Measurements from ENCODE around the gene PPP1R36.
"Not testable (repeated sequence)": the region's sequence is repeated elsewhere in the genome, so short reads cannot be mapped to it uniquely, and the experiment has no call there.

Gene PPP1R36

DNA sequence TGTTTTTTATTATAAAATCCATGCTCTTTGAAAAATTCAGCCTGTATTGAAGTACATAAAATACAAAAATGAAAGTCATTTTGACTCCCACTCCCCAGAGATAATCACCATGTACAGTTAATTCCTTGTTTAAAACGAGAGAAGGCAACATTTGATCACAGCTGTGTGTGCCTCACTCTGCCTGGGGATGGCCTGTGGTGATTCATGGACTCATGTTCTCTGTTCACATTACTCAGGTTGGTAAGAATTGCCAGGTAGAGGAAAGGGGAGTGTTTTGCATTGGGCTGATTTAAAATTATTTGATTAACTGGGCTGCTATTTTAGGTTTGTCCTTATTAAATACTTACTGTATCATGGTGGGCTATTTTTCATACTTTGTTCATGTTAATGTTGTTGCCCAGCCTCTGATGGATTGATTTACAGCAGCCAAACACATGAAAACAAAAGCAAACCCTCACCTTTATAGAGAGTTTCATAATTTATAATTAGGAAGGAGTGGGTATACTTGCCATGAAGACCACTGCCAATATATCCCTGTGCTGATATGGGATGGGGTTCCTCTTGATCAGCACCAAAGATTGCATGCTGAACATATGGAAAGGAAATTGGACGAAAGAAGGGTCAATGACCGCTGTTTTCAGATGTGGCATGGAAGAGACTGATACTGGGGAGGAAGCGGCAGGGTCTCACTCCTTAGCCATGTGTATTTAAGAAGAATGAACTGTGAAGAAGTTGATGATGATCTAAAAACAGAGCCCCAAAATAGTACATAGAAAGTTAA, 42.2 kb upstream of the PPP1R36 start:
- Histone ChIP-seq H3K27ac (ENCODE audit: low read depth, low read length) (no peak overlapping the region), H3K27me3 (ENCODE audit: control insufficient read depth in 1 of 2, insufficient read depth in 2 of 2, low read length in 2 of 2) (no peaks in the 10 kb centered on the region), H3K9ac (ENCODE audit: low read length) (no peak overlapping the region), H3K4me1 (ENCODE audit: insufficient read depth, low read length) (peaks cover 43% of the 10 kb centered on the region), H3K36me3 (ENCODE audit: insufficient read depth, low read length) (no peaks in the 10 kb centered on the region), H3K9me3 (ENCODE audit: low read length) (no peaks in the 10 kb centered on the region), H3K4me3 (ENCODE audit: low read depth in 1 of 2, low read length in 2 of 2) (no peak overlapping the region)

DNA sequence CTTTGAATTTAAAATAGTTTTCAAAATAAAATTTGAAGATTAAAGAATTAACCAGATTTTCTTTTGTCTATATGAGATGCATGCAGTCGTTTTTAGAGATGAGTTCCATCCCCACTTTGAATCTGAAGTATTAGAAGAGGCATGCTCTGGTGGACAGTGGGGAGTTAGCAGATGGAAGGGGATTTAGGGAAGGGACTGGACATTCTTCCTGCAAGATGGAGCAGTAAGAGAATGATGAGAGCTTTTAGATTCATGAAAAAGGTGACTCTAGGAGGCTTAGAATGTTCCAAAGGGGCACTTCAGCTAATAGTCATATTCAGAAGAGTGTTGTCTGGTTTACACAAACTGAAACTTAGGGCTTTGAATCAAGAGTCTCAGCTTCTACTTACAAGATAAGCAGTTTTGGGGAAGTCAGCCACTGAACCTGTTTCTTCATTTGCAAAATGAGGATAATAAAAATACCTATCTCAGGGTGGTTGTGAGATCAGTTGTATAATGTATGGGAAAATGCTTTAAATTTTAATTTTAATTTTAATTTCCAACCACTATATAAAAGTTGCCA, 41.5 kb upstream of the PPP1R36 start:
- no peak overlapping the region for H3K27ac ChIP-seq (ENCODE audit: low read depth, low read length)
- peaks cover 40% of the 10 kb centered on the region for H3K4me1 ChIP-seq (ENCODE audit: insufficient read depth, low read length)
- H3K27me3 ChIP-seq (ENCODE audit: control insufficient read depth in 1 of 2, insufficient read depth in 2 of 2, low read length in 2 of 2) = no peaks in the 10 kb centered on the region

DNA sequence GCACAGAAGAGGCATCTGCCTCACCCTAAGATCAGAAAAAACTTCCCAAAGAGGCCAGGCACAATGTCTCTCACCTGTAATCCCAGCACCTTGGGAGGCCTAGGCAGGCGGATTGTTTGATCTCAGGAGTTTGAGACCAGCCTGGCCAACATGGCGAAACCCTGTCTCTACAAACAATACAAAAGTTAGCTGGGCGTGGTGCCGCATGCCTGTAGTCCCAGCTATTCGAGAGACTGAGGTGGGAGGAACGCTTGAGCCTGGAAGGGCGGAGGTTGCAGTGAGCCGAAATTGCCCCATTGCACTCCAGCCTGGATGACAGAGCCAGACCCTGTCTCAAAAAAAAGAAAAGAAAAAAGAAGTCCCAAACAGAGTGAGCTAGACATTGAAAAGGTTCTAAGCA, 40.7 kb upstream of the PPP1R36 start:
- Histone ChIP-seq H3K4me3 (ENCODE audit: low read depth in 1 of 2, low read length in 2 of 2) (no peak overlapping the region), H3K4me1 (ENCODE audit: insufficient read depth, low read length) (peaks cover 40% of the 10 kb centered on the region), H3K27me3 (ENCODE audit: control insufficient read depth in 1 of 2, insufficient read depth in 2 of 2, low read length in 2 of 2) (no peaks in the 10 kb centered on the region), H3K27ac (ENCODE audit: low read depth, low read length) (no peak overlapping the region), H3K9ac (ENCODE audit: low read length) (no peak overlapping the region), H3K36me3 (ENCODE audit: insufficient read depth, low read length) (no peaks in the 10 kb centered on the region), H3K9me3 (ENCODE audit: low read length) (no peaks in the 10 kb centered on the region)

More for the DNA sequence above, 41.5 kb upstream of the PPP1R36 start:
- no peak overlapping the region for H3K4me3 ChIP-seq (ENCODE audit: low read depth in 1 of 2, low read length in 2 of 2)
- H3K9me3 ChIP-seq (ENCODE audit: low read length) = no peaks in the 10 kb centered on the region
- H3K36me3 ChIP-seq (ENCODE audit: insufficient read depth, low read length) = no peaks in the 10 kb centered on the region
- no peak overlapping the region for H3K9ac ChIP-seq (ENCODE audit: low read length)

DNA sequence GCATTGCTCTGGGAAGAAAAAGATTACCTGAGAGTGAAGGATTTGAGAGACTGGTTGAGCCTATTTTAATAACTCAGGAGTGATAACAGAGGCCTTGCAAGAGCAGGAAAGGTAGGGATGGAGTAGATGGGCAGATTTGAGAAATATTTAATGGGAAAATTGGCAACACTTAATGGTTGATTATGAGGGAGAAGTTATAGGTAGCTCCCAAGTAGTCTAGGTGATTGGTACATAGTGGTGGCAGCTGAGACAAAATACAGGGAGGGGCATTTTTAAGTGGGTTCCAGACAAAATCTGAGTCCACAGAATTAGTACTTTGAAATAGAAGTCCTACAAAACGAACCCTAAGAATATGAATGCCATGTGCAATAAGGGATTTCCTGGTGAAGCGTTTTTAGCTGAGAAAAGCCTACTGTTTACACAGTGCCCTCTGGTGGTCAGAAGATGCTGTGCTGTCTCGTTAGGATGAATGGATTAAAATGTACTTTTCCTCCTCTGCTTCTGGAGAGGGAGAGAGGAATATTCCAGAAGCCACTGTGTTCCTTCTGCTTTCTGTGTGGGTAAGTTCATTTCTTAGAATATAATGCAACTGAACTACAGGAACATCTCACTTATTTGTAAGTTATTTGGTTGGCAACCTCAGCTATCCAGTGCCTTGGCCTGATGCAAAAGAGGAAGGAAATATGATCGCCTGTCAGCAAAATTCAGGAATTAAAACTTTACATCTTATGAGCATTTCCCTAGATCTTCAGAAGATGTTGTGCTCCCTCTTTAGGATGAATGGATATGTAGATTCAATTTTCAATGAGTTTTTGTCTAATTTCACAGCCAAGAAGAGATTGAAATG, 38.7 kb upstream of the PPP1R36 start:
- Histone ChIP-seq H3K4me1 (ENCODE audit: insufficient read depth, low read length) (peaks cover 48% of the 10 kb centered on the region), H3K9ac (ENCODE audit: low read length) (no peak overlapping the region)

DNA sequence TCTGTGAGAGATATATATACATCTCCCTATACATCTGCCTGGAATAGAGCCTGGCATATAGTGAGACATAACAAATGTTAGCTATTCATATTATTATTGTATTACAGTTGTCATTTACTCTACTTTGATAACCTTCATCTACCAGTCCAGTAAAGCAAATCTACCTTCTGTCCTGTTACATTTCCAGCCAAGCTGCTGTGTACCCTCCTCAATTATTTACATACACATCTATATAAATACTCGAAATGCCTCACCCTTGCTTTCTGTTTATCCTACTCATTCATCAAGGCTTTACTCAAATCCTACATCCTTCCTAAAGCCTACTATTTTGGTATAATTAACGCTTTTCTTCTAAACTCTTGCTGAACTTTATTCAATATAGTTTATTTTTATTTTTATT, 36.5 kb upstream of the PPP1R36 start:
- Histone ChIP-seq H3K9ac (ENCODE audit: low read length) (no peak overlapping the region), H3K27me3 (ENCODE audit: control insufficient read depth in 1 of 2, insufficient read depth in 2 of 2, low read length in 2 of 2) (no peaks in the 10 kb centered on the region), H3K4me3 (ENCODE audit: low read depth in 1 of 2, low read length in 2 of 2) (no peak overlapping the region), H3K9me3 (ENCODE audit: low read length) (no peaks in the 10 kb centered on the region), H3K36me3 (ENCODE audit: insufficient read depth, low read length) (no peaks in the 10 kb centered on the region), H3K4me1 (ENCODE audit: insufficient read depth, low read length) (peaks cover 33% of the 10 kb centered on the region), H3K27ac (ENCODE audit: low read depth, low read length) (no peak overlapping the region)

More for the DNA sequence above, 38.7 kb upstream of the PPP1R36 start:
- H3K27me3 ChIP-seq (ENCODE audit: control insufficient read depth in 1 of 2, insufficient read depth in 2 of 2, low read length in 2 of 2) = no peaks in the 10 kb centered on the region
- H3K27ac ChIP-seq (ENCODE audit: low read depth, low read length) = peak overlapping the region; percentile 7
- no peaks in the 10 kb centered on the region for H3K36me3 ChIP-seq (ENCODE audit: insufficient read depth, low read length)
- no peak overlapping the region for H3K4me3 ChIP-seq (ENCODE audit: low read depth in 1 of 2, low read length in 2 of 2)
- H3K9me3 ChIP-seq (ENCODE audit: low read length) = no peaks in the 10 kb centered on the region

DNA sequence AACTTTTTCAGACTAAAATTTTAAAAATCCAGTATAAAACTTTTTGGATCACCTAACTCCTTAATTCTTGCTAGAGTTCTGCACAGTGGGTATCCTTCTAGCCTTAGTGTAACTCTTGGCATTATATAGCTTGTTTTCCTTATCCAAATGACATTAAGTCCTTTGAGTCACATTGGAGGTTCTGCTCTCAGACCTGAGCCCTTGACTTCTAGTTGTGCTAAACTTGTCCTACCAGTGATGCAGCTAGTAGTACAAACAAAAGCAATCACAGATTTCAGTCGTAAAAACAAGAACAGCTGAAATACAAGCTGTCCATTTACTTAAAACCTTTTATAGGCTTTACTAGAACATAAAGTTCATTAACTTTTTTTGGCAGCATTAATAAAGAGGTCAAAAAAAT, 34.7 kb upstream of the PPP1R36 start:
- Histone ChIP-seq H3K27ac (ENCODE audit: low read depth, low read length) (no peak overlapping the region), H3K27me3 (ENCODE audit: control insufficient read depth in 1 of 2, insufficient read depth in 2 of 2, low read length in 2 of 2) (no peaks in the 10 kb centered on the region), H3K9me3 (ENCODE audit: low read length) (no peaks in the 10 kb centered on the region), H3K4me1 (ENCODE audit: insufficient read depth, low read length) (peaks cover 26% of the 10 kb centered on the region), H3K36me3 (ENCODE audit: insufficient read depth, low read length) (no peaks in the 10 kb centered on the region), H3K4me3 (ENCODE audit: low read depth in 1 of 2, low read length in 2 of 2) (no peak overlapping the region), H3K9ac (ENCODE audit: low read length) (no peak overlapping the region)

DNA sequence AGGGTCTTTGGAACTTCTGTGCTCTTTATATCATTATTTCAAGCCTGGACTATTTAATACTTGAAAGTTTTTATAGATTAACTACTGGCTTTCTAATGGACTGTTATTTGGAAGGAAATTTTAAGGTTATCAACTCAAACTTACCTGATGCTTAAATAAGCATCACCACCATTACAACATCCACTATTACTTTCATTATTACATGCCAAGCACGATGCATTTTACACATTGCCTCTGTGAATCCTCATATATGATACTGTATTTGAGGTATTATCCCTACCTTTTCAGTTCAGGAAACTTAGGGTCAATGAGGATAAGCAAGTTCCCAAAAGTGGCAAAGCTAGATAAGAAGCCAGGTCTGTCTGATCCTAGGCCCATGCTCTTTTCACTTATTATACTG, 32.8 kb upstream of the PPP1R36 start:
- no peaks in the 10 kb centered on the region for H3K27me3 ChIP-seq (ENCODE audit: control insufficient read depth in 1 of 2, insufficient read depth in 2 of 2, low read length in 2 of 2)
- no peaks in the 10 kb centered on the region for H3K9me3 ChIP-seq (ENCODE audit: low read length)
- no peak overlapping the region for H3K27ac ChIP-seq (ENCODE audit: low read depth, low read length)
- H3K4me3 ChIP-seq (ENCODE audit: low read depth in 1 of 2, low read length in 2 of 2) = no peak overlapping the region
- no peak overlapping the region for H3K9ac ChIP-seq (ENCODE audit: low read length)
- H3K4me1 ChIP-seq (ENCODE audit: insufficient read depth, low read length) = peaks cover 13% of the 10 kb centered on the region
- H3K36me3 ChIP-seq (ENCODE audit: insufficient read depth, low read length) = peaks cover 7% of the 10 kb centered on the region

DNA sequence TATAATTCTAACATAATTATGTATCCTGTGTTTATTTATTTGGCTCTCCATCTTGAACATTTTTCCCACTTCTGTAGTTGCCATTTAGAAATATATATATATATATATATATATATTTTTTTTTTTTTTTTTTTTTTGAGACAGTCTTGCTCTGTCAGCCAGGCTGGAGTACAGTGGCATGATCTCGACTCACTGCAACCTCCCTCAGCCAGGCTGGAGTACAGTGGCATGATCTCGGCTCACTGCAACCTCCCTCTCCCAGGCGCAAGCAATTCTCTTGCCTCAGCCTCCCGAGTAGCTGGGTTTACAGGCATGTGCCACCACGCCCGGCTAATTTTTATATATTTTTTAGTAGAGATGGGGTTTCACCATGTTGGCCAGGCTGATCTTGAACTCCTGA, 32.1 kb upstream of the PPP1R36 start:
- H3K36me3 ChIP-seq (ENCODE audit: insufficient read depth, low read length) = peaks cover 13% of the 10 kb centered on the region
- H3K9me3 ChIP-seq (ENCODE audit: low read length); H3K27me3 ChIP-seq (ENCODE audit: control insufficient read depth in 1 of 2, insufficient read depth in 2 of 2, low read length in 2 of 2); H3K27ac ChIP-seq (ENCODE audit: low read depth, low read length); H3K4me3 ChIP-seq (ENCODE audit: low read depth in 1 of 2, low read length in 2 of 2); H3K9ac ChIP-seq (ENCODE audit: low read length): not testable (repeated sequence)
- peaks cover 13% of the 10 kb centered on the region for H3K4me1 ChIP-seq (ENCODE audit: insufficient read depth, low read length)

DNA sequence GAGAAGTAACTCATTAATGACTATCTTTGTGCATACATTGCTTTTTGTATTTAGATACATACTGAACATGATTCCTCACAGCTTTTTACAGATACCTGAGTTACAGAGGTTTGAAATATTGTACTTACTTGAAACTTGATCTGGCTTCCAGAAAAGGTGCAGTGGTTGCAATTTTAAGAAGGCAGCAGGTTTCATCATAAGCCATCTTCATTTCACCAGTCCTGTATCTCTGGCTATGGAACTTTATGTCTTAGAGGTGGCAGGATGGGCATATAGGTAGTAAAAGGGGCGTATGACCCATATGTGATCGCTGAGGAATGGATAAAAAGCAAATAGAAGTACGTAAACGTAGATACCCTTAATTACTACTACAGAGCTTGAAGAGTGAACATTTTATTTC, 31.5 kb upstream of the PPP1R36 start:
- peaks cover 13% of the 10 kb centered on the region for H3K4me1 ChIP-seq (ENCODE audit: insufficient read depth, low read length)
- no peak overlapping the region for H3K4me3 ChIP-seq (ENCODE audit: low read depth in 1 of 2, low read length in 2 of 2)
- H3K27ac ChIP-seq (ENCODE audit: low read depth, low read length) = no peak overlapping the region
- H3K9ac ChIP-seq (ENCODE audit: low read length) = no peak overlapping the region
- no peaks in the 10 kb centered on the region for H3K27me3 ChIP-seq (ENCODE audit: control insufficient read depth in 1 of 2, insufficient read depth in 2 of 2, low read length in 2 of 2)
- H3K9me3 ChIP-seq (ENCODE audit: low read length) = no peaks in the 10 kb centered on the region
- H3K36me3 ChIP-seq (ENCODE audit: insufficient read depth, low read length) = peaks cover 19% of the 10 kb centered on the region

DNA sequence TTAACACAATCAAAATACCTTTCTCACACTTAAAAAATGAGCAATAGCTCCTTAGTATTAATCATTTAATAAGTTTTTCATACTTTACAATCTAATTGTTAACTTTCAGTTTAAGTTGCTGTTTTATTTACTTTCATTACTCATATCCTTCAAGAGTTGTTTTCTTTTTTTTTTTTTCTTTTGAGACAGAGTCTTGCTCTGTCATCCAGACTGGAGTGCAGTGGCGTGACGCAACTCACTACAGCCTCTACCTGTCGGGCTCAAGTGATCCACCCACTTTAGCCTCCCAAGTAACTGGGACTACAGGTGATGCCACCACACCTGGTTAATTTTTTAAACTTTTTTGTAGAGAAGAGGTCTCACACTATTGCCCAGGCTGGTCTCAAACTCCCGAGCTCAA, 29.1 kb upstream of the PPP1R36 start:
- Histone ChIP-seq H3K4me3 (ENCODE audit: low read depth in 1 of 2, low read length in 2 of 2) (no peak overlapping the region), H3K36me3 (ENCODE audit: insufficient read depth, low read length) (peaks cover 22% of the 10 kb centered on the region), H3K4me1 (ENCODE audit: insufficient read depth, low read length) (peaks cover 5% of the 10 kb centered on the region), H3K27ac (ENCODE audit: low read depth, low read length) (no peak overlapping the region), H3K9ac (ENCODE audit: low read length) (no peak overlapping the region), H3K9me3 (ENCODE audit: low read length) (no peaks in the 10 kb centered on the region), H3K27me3 (ENCODE audit: control insufficient read depth in 1 of 2, insufficient read depth in 2 of 2, low read length in 2 of 2) (no peaks in the 10 kb centered on the region)

DNA sequence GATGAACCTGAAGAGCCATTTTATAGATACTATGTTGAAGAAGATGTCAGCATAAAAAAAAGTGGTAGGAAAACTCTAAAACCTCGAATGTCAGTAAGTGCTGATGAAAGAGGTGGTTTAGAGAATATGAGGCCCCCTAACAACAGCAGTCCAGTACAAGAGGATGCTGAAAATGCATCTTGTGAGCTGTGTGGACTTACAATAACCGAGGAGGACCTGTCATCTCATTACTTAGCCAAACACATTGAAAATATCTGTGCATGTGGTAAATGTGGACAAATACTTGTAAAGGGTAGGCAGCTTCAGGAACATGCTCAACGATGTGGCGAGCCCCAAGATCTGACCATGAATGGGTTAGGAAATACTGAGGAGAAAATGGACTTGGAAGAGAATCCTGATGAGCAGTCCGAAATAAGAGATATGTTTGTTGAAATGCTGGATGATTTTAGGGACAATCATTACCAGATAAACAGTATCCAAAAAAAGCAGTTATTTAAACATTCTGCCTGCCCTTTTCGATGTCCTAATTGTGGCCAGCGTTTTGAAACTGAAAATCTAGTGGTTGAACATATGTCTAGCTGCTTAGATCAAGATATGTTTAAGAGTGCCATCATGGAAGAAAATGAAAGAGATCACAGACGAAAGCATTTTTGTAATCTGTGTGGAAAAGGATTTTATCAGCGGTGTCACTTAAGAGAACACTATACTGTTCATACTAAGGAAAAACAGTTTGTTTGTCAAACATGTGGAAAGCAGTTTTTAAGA, 27.0 kb upstream of the PPP1R36 start:
- Histone ChIP-seq H3K36me3 (ENCODE audit: insufficient read depth, low read length) (peaks cover 22% of the 10 kb centered on the region), H3K27ac (ENCODE audit: low read depth, low read length) (no peak overlapping the region), H3K4me1 (ENCODE audit: insufficient read depth, low read length) (no peaks in the 10 kb centered on the region), H3K9ac (ENCODE audit: low read length) (no peak overlapping the region), H3K4me3 (ENCODE audit: low read depth in 1 of 2, low read length in 2 of 2) (no peak overlapping the region), H3K9me3 (ENCODE audit: low read length) (no peaks in the 10 kb centered on the region), H3K27me3 (ENCODE audit: control insufficient read depth in 1 of 2, insufficient read depth in 2 of 2, low read length in 2 of 2) (no peaks in the 10 kb centered on the region)

Measured in muscle layer of colon (tissue), 2 donors.